HepG2 (cell line): ENCODE data around the gene CEP97. TPM values are rescaled to one million over a fixed set of nuclear protein-coding genes. Genes with fewer than 3 reads are reported as not detected.
A peak's percentile ranks its signal among the peaks of the same experiment; 100 is the strongest.

Source experiments
- ARID2 ChIP-seq: sonication (generic); formaldehyde crosslinking; IDR thresholded peaks from 2 replicates; pipeline ENCODE4 v1.8.1; 2022; ENCODE audit warnings: mild to moderate bottlenecking, missing genetic modification reagents, borderline replicate concordance
- BHLHE40 ChIP-seq: IDR thresholded peaks from 2 replicates; pipeline ENCODE4 v1.6.1; 2011; ENCODE audit warnings: low read length, improper control_type of control experiment
- BRD4 ChIP-seq: sonication (generic); formaldehyde crosslinking; IDR thresholded peaks from 2 replicates; pipeline ENCODE4 v1.4.0; 2020; ENCODE audit warnings: missing genetic modification reagents
- CCDC6 ChIP-seq: sonication (generic); formaldehyde crosslinking; IDR thresholded peaks from 2 replicates; pipeline ENCODE4 v1.8.1; 2022; ENCODE audit warnings: mild to moderate bottlenecking, missing genetic modification reagents, moderate library complexity
- IRF1 ChIP-seq: sonication (generic); formaldehyde crosslinking; IDR thresholded peaks from 2 replicates; pipeline ENCODE4 v1.4.0; 2020; ENCODE audit warnings: low read depth, mild to moderate bottlenecking, missing genetic modification reagents
- IRF2 ChIP-seq: IDR thresholded peaks from 2 replicates; pipeline ENCODE4 v1.6.1; 2018; ENCODE audit warnings: missing genetic modification reagents, missing compliant biosample characterization
- JUN ChIP-seq: sonication (generic); formaldehyde crosslinking; IDR thresholded peaks from 2 replicates; pipeline ENCODE4 v1.4.0; 2020; ENCODE audit warnings: mild to moderate bottlenecking, missing genetic modification reagents
- KAT7 ChIP-seq: IDR thresholded peaks from 2 replicates; pipeline ENCODE4 v1.6.1; 2018; ENCODE audit warnings: borderline replicate concordance, missing compliant biosample characterization
- NFKB2 ChIP-seq: sonication (generic); formaldehyde crosslinking; IDR thresholded peaks from 2 replicates; pipeline ENCODE4 v1.4.0; 2020; ENCODE audit warnings: missing genetic modification reagents, borderline replicate concordance
- POGZ ChIP-seq: sonication (generic); formaldehyde crosslinking; IDR thresholded peaks from 2 replicates; pipeline ENCODE4 v1.4.0; 2020; ENCODE audit warnings: mild to moderate bottlenecking, missing genetic modification reagents
- PRMT3 ChIP-seq: sonication (generic); formaldehyde crosslinking; IDR thresholded peaks from 2 replicates; pipeline ENCODE4 v1.8.1; 2022; ENCODE audit warnings: low read depth, mild to moderate bottlenecking, moderate library complexity, missing genetic modification reagents, borderline replicate concordance
- SIN3A ChIP-seq: IDR thresholded peaks from 2 replicates; pipeline ENCODE4 v1.6.1; 2011; ENCODE audit warnings: low read depth, mild to moderate bottlenecking, control low read depth, low read length, borderline replicate concordance
- STAT6 ChIP-seq: sonication (generic); formaldehyde crosslinking; IDR thresholded peaks from 2 replicates; pipeline ENCODE4 v1.4.0; 2020; ENCODE audit warnings: missing genetic modification reagents, mild to moderate bottlenecking, borderline replicate concordance
- ZNF256 ChIP-seq: sonication (generic); formaldehyde crosslinking; conservative IDR thresholded peaks from 2 replicates; pipeline ENCODE4 v1.4.0; 2020; ENCODE audit warnings: missing genetic modification reagents
- ZNF33B ChIP-seq: sonication (generic); formaldehyde crosslinking; IDR thresholded peaks from 2 replicates; pipeline ENCODE4 v1.5.1; 2020; ENCODE audit warnings: mild to moderate bottlenecking, missing genetic modification reagents
- ZNF563 ChIP-seq: sonication (generic); formaldehyde crosslinking; IDR thresholded peaks from 2 replicates; pipeline ENCODE4 v1.8.0; 2022; ENCODE audit warnings: mild to moderate bottlenecking, moderate library complexity, missing genetic modification reagents
- ZNF574 ChIP-seq: sonication (generic); formaldehyde crosslinking; IDR thresholded peaks from 2 replicates; pipeline ENCODE4 v1.4.0; 2020; ENCODE audit warnings: missing genetic modification reagents
- ZNF75D ChIP-seq: sonication (generic); formaldehyde crosslinking; IDR thresholded peaks from 2 replicates; pipeline ENCODE4 v1.8.1; 2023; ENCODE audit warnings: missing genetic modification reagents, mild to moderate bottlenecking, borderline replicate concordance
- polyA plus RNA-seq, 8 experiments: library from polyadenylated mRNA; depleted of rRNA in 3 of 8; stranded (reverse) in 7 of 8; unstranded in 1 of 8; fragments of >200 nt; fragmentation: Illumina TruSeq in 4 of 8; extraction: Trizol in 4 of 8; gene quantifications; 2 replicates each; pipeline versions ENCODE4 v1.2.1 to v1.2.3, GENCODE V29; 2011 to 2016; ENCODE audit warnings: low read depth in 4 of 8, missing spikeins in 1 of 8, mixed read lengths in 1 of 8; ENCODE audit not compliant: insufficient read depth in 1 of 8
- total RNA-seq, 5 experiments: library from RNA; depleted of rRNA; stranded (reverse); fragments of >200 nt; fragmentation: Illumina TruSeq; extraction: Trizol; gene quantifications; 2 replicates each; pipeline ENCODE4 v1.2.3, GENCODE V29; 2016; ENCODE audit warnings: low read depth in 1 of 5
- TF ChIP-seq, protein P1 (sequence below): sonication (generic); formaldehyde crosslinking; IDR thresholded peaks from 2 replicates; pipeline ENCODE4 v1.4.0; 2020; ENCODE audit warnings: missing genetic modification reagents

Gene CEP97
- total and polyA plus RNA-seq, 2 of the 13 experiments (the other 11 are each of a cell fraction or from before 2014, with no cell fraction given), result 0.99 to 6.5 TPM

GRCh38 chr3:101779047-101779821 is 54.8 kb downstream of the CEP97 start, which contains the start of gene NXPE3 (continued):
- TF ChIP-seq ZNF574 (CRISPR knock-in tag), result peak; percentile 31
- TF ChIP-seq BHLHE40, result peak; percentile 35; the same call in 1 of the 2 replicates
- TF ChIP-seq STAT6 (CRISPR knock-in tag), result no peak
- no peak for TF ChIP-seq ZNF75D (CRISPR knock-in tag)
- TF ChIP-seq BRD4 (CRISPR knock-in tag), result 0 out of 2 replicates have a peak, but pooled peaks have one; percentile 65
- TF ChIP-seq NFKB2 (CRISPR knock-in tag), result peak; percentile 87
- TF ChIP-seq IRF1, result no peak
- TF ChIP-seq ZNF33B (CRISPR knock-in tag), result no peak; the same call in 1 of the 2 replicates
- peak; percentile 76; the same call in 1 of the 2 replicates for TF ChIP-seq ZNF256 (CRISPR knock-in tag)
- peak; percentile 46; the same call in 1 of the 2 replicates for TF ChIP-seq KAT7 (CRISPR knock-in tag)
- peak; percentile 84 for TF ChIP-seq CCDC6 (CRISPR knock-in tag)
- peak; percentile 82; the same call in 1 of the 2 replicates for TF ChIP-seq ZNF563
- TF ChIP-seq SIN3A, result no peak
- TF ChIP-seq IRF2 (CRISPR knock-in tag), result no peak; the same call in 1 of the 2 replicates
- TF ChIP-seq POGZ (CRISPR knock-in tag), result peak; percentile 61
- TF ChIP-seq, protein P1, sequence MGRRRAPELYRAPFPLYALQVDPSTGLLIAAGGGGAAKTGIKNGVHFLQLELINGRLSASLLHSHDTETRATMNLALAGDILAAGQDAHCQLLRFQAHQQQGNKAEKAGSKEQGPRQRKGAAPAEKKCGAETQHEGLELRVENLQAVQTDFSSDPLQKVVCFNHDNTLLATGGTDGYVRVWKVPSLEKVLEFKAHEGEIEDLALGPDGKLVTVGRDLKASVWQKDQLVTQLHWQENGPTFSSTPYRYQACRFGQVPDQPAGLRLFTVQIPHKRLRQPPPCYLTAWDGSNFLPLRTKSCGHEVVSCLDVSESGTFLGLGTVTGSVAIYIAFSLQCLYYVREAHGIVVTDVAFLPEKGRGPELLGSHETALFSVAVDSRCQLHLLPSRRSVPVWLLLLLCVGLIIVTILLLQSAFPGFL (CRISPR knock-in tag), result no peak
- TF ChIP-seq JUN (CRISPR knock-in tag), result 0 out of 2 replicates have a peak, but pooled peaks have one; percentile 6
- TF ChIP-seq ARID2 (CRISPR knock-in tag), result peak; percentile 90; the same call in 1 of the 2 replicates
- peak; percentile 70; the same call in 1 of the 2 replicates for TF ChIP-seq PRMT3 (CRISPR knock-in tag)
